Activated gamma-delta T cell treated with anti-CD3 and anti-CD28 coated beads, Interleukin-2, amount 50 U/mL, for 16 hours (primary cell): ENCODE measurements around the gene CHRND.

Experiments
- DNase-seq: peaks from one replicate; pipeline ENCODE4 v3.0.0-alpha.2; 2020; ENCODE audit warnings: low read depth

The CHRND gene

GRCh38 chr2:232573042-232573441 is 47.1 kb downstream of the CHRND start:
- no peak for DNase-seq

- DNase-seq: no peak
Measured at GRCh38 chr2:232573771-232574435, 47.9 kb downstream of the CHRND start.

GRCh38 chr2:232574674-232575403 is 48.9 kb downstream of the CHRND start:
- no peak for DNase-seq

- DNase-seq: no peak
Measured at GRCh38 chr2:232575404-232575746, 49.4 kb downstream of the CHRND start.

GRCh38 chr2:232576995-232577394 is 51.0 kb downstream of the CHRND start:
- DNase-seq: no peak

GRCh38 chr2:232577841-232578240 is 51.9 kb downstream of the CHRND start:
- DNase-seq: no peak

GRCh38 chr2:232578626-232579025 is 52.7 kb downstream of the CHRND start:
- DNase-seq: no peak

GRCh38 chr2:232580648-232580981 is 54.7 kb downstream of the CHRND start:
- DNase-seq: no peak

- DNase-seq: no peak
Measured at GRCh38 chr2:232581725-232582124, 55.8 kb downstream of the CHRND start.

GRCh38 chr2:232584238-232584637 is 58.3 kb downstream of the CHRND start:
- DNase-seq: no peak
